ENCODE data around the gene PGBD5.

Gene PGBD5

GRCh38 chr1:230277201-230278025 lies 148.7 kb downstream of the PGBD5 start:
- no peak for DNase-seq

- no peak for DNase-seq
Observed at GRCh38 chr1:230276401-230276800, 149.7 kb downstream of the PGBD5 start.

GRCh38 chr1:230274254-230274653 lies 151.9 kb downstream of the PGBD5 start:
- no peak for DNase-seq

GRCh38 chr1:230273141-230273710 lies 152.9 kb downstream of the PGBD5 start:
- no peak for DNase-seq

- DNase-seq: no peak
Observed at GRCh38 chr1:230272557-230272956, 153.6 kb downstream of the PGBD5 start.

GRCh38 chr1:230271300-230272035 lies 154.7 kb downstream of the PGBD5 start:
- DNase-seq: no peak

GRCh38 chr1:230270559-230271281 lies 155.4 kb downstream of the PGBD5 start:
- peak; percentile 2 for DNase-seq

- DNase-seq: no peak
Observed at GRCh38 chr1:230270185-230270558, 156.0 kb downstream of the PGBD5 start.

GRCh38 chr1:230268371-230269170 lies 157.6 kb downstream of the PGBD5 start:
- DNase-seq: no peak

- DNase-seq: no peak
Observed at GRCh38 chr1:230267338-230268065, 158.6 kb downstream of the PGBD5 start.

- DNase-seq: no peak
Observed at GRCh38 chr1:230266456-230266855, 159.7 kb downstream of the PGBD5 start.

- DNase-seq: no peak
Observed at GRCh38 chr1:230265200-230266115, 160.7 kb downstream of the PGBD5 start.

Data from NCI-H226 (cell line).